Measurements from ENCODE around the gene ARPC5.

GRCh38 chr1:183630748-183631147 lies 4.8 kb downstream of the ARPC5 start:
- TF ChIP-seq CTCF (IDR thresholded peaks at IDR 0.05; ENCODE audit: low read length) (no peak), EZH2 (IDR thresholded peaks at IDR 0.05; ENCODE audit: borderline replicate concordance, low read length) (no peak)

Measured in OCI-LY1 (cell line).